Stimulated activated CD4-positive, alpha-beta T cell treated with anti-CD3 and anti-CD28 coated beads, Interleukin-1b, Interleukin-23, amount 100 ng/mL, for 48 hours (primary cell): ENCODE results near the gene TEAD1.
A peak's percentile ranks its signal among the peaks of the same experiment; 100 is the strongest.

Experiments used
- DNase-seq: peaks from one replicate; pipeline ENCODE4 v3.0.0-alpha.2; 2020

The TEAD1 gene

DNA sequence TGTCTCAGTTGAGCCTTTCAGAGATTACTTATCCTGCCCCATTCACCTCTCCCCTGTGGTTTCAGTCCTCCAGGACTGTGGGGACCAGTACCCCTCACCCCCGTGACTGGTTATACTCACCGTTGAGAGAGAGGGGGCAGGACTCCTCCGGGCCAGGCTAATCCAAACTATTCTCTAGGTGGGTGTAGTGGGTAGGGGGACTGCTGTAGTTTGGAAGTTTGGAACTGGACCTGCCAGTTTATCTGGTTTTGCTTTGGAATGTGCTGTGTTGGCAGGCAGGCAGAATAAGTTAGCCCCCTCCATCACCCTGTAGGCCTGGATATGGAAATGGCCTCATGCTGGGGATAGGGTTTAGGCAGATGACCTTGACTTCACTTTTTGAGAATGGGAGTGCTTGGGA is 13.5 kb downstream of the TEAD1 start:
- DNase-seq, result no peak

DNA sequence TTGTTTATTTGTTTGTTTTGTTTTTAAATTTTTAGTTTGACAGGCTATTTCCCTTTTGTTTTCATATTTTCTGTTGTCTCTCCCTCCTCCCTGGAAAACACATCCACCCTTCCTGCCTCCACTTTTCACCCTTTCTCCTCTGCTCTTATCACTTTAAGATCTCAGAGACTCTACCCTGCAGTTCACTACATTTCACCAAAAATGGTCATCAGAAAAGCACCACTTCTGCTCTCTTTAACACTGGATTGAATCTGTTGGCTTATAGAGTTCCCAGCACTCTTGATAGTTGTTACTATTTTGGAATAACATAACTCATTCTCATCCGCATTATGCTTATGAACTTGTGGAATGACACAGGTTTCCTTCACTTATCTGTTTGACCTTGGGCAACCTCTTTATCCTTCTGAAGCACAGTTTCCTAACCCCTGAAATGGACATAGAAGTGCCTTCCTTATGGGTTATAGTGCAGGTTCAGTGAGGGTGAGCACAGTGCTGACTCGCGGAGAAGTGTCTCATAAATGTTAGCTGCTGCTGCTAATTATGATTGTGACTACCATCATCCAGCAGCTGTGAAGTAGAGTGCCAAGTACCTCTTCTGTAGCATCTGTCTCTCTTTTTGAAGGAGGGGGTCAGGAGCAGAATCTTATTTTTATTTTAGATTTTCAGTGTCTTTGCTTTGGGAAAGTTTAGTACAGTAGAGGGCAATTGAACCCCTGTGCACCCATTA is 15.0 kb downstream of the TEAD1 start:
- DNase-seq, result no peak

DNA sequence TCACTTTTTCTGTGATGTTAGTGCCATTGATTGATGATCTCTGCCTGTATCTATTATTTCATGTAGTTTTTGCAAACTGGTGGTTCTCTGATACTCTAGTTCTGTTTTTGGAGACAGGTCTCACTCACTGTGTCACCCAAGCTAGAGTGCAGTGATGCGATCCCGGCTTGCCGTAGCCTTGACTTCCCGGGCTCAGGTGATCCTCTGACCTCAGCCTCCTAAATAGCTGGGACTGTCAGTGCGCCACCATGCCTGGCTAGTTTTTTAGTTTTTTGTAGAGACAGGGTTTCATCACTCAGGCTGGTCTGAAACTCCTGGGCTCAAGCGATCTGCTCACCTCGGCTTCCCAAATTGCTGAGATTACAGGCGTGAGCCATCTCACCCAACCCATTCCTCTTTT is 16.4 kb downstream of the TEAD1 start:
- DNase-seq, result no peak

DNA sequence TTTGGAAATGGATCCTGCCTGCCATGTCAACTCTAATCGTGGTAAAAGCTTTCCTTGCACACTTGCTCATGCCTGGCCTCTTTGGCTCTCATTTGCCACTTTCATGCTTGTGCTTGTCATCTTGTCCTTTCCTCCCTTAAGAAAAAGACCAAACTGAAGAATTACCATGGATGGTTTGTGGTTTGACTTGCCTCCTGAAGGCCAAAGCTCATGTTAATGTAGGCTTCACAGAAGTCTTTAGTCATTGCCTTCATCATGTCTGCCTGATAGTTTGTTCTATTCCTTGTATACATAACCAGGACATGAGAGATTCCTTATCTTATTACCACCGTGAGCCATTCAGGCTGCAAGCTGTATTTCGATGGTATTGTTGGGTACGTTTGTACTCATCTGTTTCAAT is 17.3 kb downstream of the TEAD1 start:
- no peak for DNase-seq

DNA sequence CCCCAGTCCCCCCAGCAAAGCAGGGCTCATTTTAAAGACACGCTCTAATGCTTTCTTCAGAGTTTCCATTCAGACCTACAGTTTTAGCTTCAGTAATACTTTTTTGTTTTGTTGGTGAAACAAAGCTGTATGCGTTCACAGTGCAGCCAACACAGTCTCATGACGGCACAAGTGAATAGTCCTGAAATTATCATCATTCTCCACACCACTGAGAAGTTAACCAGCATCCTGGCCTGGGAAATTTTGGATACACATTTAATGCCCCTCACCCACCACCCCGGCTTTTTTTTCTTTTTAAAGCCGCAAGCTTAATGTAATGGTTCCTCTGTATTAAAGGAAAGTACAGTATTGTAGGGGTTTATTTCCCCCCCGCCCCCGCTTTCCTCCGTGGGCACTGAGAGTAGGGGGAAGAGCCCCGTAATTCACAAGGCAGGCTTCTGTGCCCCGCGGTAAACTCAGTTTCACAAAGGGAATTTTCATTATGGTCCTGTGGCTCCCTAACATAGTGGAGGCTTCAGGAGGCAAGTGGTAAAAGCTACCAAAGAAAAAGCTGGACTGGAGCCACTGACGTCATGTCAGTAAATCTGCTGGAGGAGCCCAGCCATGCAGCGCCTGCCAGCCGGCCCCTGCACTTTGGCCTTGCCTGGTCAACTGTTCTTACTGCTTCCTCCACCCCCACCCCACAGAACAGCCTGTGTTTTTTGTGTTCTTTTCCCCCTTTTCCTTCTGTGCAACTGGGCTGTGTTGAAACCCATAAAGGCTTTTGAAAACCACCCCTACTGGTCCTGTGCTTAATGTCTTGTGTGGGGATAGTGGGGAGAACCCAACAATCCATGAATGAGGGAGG is 18.2 kb downstream of the TEAD1 start:
- DNase-seq, result no peak

DNA sequence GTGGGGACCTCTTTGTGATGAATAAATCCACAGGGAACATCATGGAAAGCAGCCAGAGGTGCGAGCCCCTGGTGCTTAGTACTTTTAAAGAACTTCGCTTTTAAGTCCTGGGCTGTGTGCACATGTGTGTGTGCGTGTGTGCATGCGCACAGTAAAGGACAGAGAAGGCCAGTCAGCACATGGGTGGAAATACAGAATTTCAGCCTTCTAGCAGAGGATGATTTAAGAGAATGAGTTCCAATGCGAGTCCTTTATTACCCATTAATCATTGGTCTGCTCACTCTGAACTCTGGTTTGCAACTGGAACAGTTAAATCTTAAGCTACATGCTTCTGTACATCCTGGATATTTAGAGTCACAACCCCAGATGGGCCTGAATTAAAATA is 18.9 kb downstream of the TEAD1 start:
- no peak for DNase-seq

DNA sequence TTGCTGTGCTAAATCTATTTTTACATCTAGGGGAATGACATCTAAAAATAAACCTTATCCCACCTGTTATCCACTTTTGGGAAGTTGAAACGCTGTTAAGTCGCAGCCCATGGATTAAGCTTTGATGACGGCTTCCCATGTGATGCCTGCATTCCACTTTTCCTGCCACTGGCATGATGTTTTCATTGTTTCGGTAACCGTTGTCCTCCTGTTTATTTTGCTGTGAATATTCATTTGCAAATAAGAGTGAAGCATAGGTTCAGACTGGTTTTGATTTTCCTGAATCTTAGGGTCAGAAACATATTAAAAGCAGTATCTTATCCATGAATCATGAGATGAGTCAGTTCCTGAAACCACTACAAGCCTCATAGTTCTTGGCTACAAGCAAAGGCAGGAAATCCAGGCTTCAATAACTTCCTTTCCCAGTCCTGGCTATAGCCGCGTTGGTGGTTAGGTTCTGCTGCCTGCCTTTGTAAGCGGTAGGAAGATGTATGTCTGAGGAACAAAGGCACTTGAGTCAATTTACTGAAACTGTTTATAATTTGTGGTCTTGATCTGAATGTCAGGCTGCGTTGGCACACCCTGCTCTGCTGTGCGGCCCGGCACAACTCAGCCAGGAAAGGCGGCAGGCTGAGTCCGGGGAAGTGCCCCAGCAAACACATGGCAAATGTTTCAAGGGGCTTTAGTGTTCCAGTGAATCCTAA is 19.4 kb downstream of the TEAD1 start:
- DNase-seq, result peak; percentile 30

DNA sequence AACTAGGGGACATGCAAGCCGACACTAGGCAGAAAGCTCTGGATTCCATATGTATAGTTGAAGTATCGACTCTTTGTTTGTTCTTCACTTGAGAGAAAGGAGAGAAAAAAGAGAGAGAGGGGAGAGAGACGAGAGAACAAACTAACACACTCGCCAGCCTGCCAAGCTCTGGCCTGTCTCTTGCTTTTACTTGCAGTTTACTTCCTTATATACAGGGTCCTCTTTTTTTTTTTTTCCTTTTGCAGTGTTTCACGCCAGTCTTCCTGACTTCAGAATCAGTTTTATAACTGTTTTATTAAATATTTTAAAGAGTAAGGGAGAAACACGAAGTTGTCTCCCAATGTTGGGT is 19.9 kb downstream of the TEAD1 start:
- DNase-seq, result no peak

DNA sequence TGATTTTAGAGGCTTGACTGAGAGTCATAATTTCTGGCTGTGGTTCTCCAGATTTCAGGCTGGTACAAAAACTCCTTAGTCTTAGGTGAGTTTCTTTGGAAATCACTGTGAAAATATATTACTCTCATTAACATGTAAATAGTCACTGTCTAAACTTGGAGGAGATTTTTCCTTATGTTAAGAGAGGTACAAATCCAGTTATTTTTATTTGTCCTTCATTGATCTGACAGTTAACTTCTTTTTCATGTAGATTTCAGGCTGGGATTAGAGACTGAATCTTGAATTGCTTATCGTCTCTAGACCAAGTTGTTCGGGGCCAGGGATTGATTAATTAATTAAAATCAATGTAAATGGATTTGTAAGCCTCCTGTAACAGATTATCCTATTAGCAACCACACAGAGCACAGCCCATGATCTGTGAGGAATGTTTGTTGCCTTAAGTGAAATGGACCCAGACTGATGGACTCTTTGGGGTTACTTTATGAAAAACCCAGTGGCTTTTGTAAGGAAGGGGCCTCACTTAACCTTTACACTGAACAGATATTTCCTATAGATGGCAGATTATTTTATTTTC is 21.1 kb downstream of the TEAD1 start:
- no peak for DNase-seq

DNA sequence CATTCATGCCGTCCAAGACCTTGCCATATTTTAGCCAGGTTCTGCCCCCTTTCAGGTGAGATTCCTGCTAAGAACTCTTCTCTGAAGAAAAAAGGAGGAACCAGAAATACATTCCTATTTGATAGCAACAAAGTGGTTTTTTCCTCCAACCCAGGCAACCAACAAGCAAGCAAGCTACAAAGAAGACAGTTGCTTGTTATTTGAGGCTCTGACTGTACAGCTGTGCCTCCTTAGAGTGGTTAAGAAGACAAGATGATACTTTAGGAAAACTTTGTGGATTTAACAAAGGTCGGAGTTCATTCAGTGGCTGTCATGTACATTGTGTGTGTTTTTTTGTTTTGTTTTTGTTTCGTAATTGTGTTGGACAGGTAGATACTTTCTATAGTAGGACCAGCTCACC is 21.7 kb downstream of the TEAD1 start:
- no peak for DNase-seq

DNA sequence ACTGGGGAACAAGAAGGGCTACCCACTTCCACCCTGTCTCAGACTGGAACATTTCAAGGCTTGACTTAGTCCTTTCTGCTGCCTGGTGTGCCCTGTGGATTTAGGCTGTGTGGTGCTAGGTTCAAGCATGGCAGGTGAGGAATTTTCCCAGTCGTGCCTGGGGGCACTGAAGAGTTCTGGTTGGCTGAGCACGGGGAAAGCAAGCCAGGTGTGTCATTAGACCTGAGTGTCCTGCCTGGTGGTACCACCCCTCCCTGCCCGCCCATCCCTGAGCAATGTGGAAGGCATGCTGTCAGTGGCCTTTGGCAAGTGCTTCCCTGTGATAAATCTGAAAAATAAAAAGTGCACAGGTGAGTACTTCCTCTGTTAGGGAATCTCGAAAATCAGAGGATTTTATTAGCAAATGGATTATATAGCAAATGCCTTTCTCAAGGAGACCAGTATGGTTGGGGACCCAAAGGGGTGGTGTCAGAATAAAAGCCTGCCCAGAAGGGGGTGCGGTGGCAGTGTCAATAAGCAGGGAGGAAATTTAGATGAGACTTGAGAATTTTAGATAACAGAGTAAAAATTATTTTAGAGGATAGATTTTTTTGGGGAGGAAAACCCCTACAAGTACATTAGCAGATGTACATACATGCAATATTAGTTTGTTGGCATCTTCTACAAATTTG is 22.8 kb downstream of the TEAD1 start:
- no peak for DNase-seq

DNA sequence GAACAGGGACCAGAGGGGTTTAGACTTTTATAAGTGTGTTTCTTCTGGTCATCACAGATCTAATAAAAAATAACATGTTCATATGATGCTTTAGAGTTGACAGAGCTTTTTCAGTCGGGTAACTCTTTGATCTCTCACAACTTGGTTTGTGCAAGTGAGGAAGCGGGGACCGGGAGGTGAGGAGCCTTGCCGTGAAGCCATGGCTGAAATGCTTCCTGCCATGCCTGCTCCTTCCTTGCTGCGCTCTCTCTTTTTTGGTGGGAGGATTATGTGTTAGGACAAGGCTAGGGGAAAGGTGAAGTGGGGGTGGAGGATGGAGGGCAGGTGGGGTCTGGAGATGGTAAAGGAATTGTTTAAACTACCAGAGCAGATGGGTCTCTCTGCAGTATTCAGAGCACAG is 23.8 kb downstream of the TEAD1 start:
- no peak for DNase-seq

DNA sequence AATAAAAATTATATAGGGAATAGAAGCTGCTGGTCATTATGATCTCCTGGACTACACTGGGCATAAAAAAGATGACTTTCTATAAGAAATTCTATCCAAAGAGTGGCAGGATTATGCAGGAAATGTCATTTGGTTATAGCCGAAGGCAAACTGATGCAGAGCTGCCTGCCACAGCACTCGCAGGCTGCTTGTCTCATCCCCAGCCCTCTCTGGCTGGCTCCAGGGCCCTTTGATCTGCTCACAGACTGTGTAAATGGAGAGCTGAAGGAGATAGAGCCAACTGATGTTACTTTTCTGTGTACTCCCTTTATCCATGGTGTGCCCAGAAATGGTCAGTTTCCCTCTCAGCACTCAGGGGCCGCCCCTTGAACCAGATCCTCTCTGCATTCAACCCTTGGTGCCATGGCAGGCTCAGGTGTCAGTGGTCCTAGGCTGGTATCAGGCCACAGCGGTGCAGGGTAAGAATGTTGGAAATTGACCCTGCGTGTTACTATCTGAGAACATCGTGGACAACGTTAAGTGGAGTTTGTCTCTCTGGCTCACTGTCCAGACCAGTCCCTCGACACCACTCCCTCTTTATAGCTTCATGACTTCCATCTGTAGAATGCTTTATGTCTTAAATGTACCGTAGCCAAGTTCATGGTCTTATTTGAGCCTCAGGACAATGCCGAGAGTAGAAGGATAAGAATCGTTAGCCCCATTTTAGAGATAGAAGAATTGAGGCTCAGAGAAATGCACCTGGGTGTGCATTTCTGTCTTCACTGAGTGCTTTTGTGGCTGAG is 27.8 kb downstream of the TEAD1 start:
- DNase-seq, result no peak

DNA sequence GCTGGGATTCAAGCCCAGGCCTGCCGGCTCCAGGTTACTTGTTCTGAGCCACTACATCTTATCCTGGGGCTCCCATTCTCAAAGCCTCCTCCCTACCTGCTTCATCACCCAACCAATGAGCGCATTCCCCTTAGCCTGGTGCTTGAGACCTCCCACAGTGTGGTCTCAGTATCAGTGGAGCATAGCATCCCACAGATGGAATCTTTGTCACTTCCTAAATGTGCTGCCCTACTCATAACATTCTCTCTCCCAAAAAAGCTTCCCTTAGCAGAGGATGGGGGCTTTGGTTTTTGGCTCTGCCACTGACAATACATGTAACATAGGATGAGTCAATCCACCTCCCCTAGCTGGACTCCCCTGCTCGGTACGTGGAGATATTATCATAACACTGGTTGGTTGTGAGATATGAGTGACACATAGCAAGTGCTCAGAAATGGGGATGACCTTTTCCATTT is 28.8 kb downstream of the TEAD1 start:
- DNase-seq, result no peak

DNA sequence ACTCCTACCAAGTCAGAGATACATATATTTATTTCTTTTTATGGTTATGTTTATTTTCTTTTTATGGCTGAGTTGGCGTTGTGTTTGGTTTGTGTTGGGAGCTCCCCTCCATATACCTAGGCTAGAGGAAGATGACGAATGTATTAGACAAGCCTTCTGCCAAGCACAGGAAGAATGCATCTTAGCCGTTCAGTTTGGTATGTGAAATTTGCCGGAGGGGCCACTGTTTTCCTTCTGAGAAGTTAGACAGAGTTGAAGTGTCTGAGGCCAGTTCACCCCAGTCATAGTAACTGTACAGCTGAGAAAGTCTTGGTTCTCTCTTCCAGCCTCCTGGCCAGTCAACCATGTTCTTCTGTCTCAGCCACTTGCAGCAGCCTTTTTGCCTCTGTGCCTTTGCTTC is 29.8 kb downstream of the TEAD1 start:
- no peak for DNase-seq

DNA sequence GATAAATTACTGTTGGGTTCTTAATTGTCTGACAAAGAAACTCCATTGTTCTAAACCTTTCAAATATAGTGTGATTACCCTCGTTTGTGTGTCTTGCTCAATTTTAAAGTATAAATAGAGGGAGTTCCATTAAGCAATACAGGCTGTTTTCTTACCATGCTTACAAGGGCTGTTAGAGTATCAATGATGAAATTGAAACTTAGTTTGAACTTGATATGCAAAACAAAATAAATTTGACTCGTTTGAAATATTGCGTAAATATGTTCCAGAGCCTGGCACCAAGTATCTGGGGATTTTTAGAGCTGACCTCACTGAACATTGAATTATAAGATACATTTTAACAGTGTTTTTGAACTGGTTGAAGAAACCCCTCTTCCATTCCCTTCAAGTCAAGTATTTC is 31.7 kb downstream of the TEAD1 start:
- DNase-seq, result no peak

DNA sequence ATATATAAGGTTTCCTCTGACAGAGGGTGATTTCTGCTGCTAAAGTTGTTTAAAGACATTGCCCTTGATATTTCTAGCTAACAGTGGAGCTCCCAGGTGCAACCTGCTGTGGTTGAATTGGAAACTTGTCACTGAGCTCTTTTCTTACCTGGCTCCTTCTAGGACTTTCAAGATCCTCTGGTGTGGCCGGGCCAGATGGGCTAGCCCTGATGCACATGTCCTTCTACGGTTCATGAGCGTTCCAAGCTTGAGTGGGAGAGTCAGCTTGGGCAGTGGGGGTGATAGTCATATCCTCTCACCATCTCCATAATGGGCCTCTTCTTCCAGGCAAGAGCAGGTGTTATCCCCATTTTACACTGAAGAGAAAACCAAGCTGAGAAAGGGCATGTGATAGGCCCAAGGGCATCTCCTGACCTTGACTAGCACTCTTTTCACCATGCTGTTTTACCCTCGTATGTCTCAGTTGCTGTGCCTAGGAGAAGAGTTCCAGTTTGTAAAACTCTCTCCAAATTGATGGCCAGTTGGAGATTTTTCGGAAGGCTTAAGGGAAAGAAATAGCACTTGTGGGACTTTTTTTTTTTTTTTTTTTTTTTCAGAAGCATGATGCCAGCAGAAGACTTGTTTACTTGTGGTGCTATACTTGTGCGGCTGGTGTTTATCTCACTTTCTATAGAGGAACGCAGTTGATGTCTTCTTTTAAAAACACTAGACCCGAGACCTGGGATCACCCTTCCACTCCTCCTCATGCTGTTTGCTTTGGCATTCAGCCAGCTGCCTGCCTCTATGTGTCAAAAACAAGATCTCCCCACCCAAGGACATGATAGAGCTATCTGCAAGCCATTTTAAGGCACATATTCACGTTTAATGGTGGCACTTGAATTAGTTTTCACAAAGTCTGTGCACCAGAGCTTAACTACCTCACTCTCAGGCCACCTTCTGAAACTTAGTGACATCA is 32.6 kb downstream of the TEAD1 start:
- no peak for DNase-seq

DNA sequence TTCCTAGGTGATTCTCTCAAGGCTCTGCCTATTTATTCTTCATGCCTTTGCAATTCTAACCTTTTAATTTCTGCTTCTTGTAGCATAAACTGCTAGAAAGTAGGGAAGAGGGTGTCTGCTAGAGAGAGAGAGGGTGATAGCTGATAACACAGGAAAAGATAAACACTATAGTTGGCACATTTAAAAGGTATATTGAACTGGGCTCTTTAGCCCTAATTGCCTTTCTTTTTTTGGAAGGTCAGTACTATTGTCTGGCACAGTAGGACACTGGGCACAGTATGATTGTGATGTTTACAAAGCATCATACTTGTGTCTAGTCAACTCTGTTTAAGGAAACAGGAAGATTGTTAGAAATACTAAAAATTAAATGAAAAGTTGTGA is 33.3 kb downstream of the TEAD1 start:
- no peak for DNase-seq

DNA sequence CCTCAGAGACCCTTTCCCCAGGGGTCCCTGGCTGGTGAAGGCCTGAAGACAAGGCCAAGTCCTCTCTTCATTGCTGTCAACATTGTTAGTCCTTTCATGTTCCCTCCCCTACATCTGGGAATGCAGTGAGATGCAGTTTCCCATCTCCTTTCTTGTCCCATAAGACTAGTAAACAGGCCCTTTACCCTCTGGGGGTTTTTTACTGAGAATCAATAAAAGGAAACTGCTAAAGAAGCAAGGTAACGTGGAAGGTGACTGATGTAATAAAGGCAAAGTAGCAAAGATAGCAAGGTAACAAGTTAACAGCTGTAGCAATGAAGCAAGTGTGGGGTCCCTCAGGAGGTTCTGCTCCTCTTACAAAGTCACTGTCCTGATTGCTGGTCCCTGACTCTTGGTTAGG is 37.3 kb downstream of the TEAD1 start:
- DNase-seq, result no peak

DNA sequence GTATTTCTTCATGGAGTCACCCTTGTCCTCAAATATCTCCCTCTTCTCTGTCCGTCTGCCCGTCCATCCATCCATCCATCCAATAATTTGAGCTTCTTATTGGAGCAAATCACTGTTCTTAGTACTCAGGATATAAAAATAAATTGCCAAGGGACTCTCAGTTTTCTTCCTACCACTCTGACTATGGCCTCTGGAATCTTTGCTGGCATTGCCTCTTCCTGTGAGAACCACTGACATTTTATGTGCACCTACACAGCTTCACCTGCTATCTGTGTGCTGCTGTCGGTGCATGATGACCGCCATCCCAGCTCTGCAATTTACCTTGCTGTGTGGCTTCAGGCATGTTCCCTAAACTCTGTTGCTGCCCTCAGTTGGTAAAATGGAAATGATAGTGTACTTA is 37.9 kb downstream of the TEAD1 start:
- DNase-seq, result no peak

DNA sequence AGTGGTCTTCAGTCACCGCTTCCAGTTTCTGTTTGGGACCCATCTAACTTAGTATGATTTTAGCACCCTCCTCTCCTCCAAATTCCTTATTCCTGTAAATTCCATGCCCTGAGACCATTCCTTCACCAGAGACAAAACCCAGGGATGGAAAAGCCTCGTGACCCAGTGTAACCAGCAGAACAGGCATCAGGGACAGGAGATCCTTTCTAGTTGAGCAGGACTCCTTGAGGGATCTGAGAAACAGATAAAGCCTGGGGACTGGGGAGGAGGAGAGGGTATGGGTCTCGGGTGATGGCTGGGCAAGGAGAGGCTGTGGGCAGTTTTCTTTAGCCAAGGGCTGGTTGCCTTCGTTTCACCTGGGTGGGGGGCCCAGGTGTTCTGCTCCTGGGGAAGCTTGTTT is 40.9 kb downstream of the TEAD1 start:
- no peak for DNase-seq
